K562 (cell line): ENCODE results near the gene SORCS1. TPM values are rescaled to one million over a fixed set of nuclear protein-coding genes. Genes with fewer than 3 reads are reported as not detected.

Source experiments
- ATAC-seq: fragments of 200-7000 bp; cut with Tn5 transposase; 3 replicates; pipeline ENCODE4 v1.9.1; 2020; ENCODE audit warnings: moderate library complexity
- BruUV-seq: library from RNA; stranded (reverse); fragments of 400-500 nt; replicated peaks from 2 replicates; lab custom pipeline; 2021; lab: Mats Ljungman, UMichigan
- CTCF ChIA-PET: fragments of 300-600 bp; formaldehyde crosslinking; extraction: SDS; loops from one replicate; lab custom pipeline; 2021; ENCODE audit warnings: low intra/inter-chr PET ratio; lab: Yijun Ruan, JAX
- POLR2A ChIA-PET: fragments of 300-600, 350-650 bp; sonication (Branson Sonifier 250); formaldehyde crosslinking; extraction: SDS; loops from one replicate; lab custom pipeline; 2021; ENCODE audit warnings: antibody characterized with exemption, inconsistent platforms; lab: Yijun Ruan, JAX
- DNase-seq, 4 experiments: peaks; one replicate each; pipeline versions ENCODE4 v3.0.0 to v3.0.0-alpha.2; 2011 to 2018; ENCODE audit warnings: low spot score in 3 of 4, mixed read lengths in 3 of 4; ENCODE audit errors: extremely low read depth in 1 of 4
- FAIRE-seq: peaks from 2 replicates; lab custom pipeline; 2011; peaks lifted over from hg19 to GRCh38; lab: Jason Lieb, UNC
- H2AFZ ChIP-seq: 2 replicates; pipeline ENCODE4 v1.6.0; 2011; ENCODE audit warnings: low read depth, low read length, control low read depth, inconsistent platforms
- H3K27ac ChIP-seq: fragments of 200-600 bp; 3 replicates; pipeline ENCODE4 v1.8.0; 2011; ENCODE audit warnings: low read depth, mild to moderate bottlenecking, control low read depth, inconsistent platforms, low read length, moderate library complexity, mixed read lengths; ENCODE audit errors: extremely low read depth
- H3K27me3 ChIP-seq, 2 experiments: fragments of 300-600 bp in 1 of 2; 2 replicates in 1 of 2; 3 replicates in 1 of 2; pipeline versions ENCODE4 v1.6.0 to v1.8.0; 2011; ENCODE audit warnings: inconsistent platforms in 2 of 2, low read length in 2 of 2, mild to moderate bottlenecking in 1 of 2, mixed read lengths in 1 of 2, moderate library complexity in 1 of 2; ENCODE audit not compliant: control insufficient read depth in 2 of 2, insufficient read depth in 2 of 2
- H3K36me3 ChIP-seq: fragments of 300-600 bp; 3 replicates; pipeline ENCODE4 v1.8.0; 2011; ENCODE audit warnings: mild to moderate bottlenecking, low read length, inconsistent platforms; ENCODE audit not compliant: control insufficient read depth, insufficient read depth
- H3K4me1 ChIP-seq, 2 experiments: fragments of 200-600 bp in 1 of 2; replicated peaks in 1 of 2; 2 replicates in 1 of 2; 3 replicates in 1 of 2; pipeline versions ENCODE4 v1.5.1 to v1.8.0; 2011; ENCODE audit warnings: inconsistent platforms in 2 of 2, low read length in 2 of 2, mild to moderate bottlenecking in 1 of 2, mixed read lengths in 1 of 2, moderate library complexity in 1 of 2; ENCODE audit not compliant: control insufficient read depth in 2 of 2, insufficient read depth in 2 of 2
- H3K4me2 ChIP-seq: 2 replicates; pipeline ENCODE4 v1.6.1; 2011; ENCODE audit warnings: low read length, control low read depth, inconsistent platforms, mixed read lengths; ENCODE audit not compliant: insufficient read depth
- H3K4me3 ChIP-seq: fragments of 200-600 bp; sonication (generic), shearing (Covaris generic); 2 replicates; pipeline ENCODE4 v1.5.1; 2016; ENCODE audit warnings: control low read depth, inconsistent platforms
- H3K79me2 ChIP-seq: fragments of 200-600 bp; 3 replicates; pipeline ENCODE4 v1.8.0; 2011; ENCODE audit warnings: low read length, inconsistent platforms; ENCODE audit not compliant: control insufficient read depth, insufficient read depth
- H3K9ac ChIP-seq, 2 experiments: 2 replicates each; pipeline versions ENCODE4 v1.6.0 to v1.6.1; 2011; ENCODE audit warnings: low read depth in 2 of 2, low read length in 2 of 2, control low read depth in 1 of 2, inconsistent platforms in 1 of 2, mild to moderate bottlenecking in 1 of 2, mixed read lengths in 1 of 2; ENCODE audit not compliant: insufficient read depth in 1 of 2
- H3K9me1 ChIP-seq: one replicate; pipeline ENCODE4 v1.6.0; 2011; ENCODE audit warnings: inconsistent platforms, mild to moderate bottlenecking, low read length, moderate library complexity; ENCODE audit not compliant: control insufficient read depth, insufficient read depth
- H3K9me3 ChIP-seq: replicated peaks from 2 replicates; pipeline ENCODE4 v1.5.1; 2011; ENCODE audit warnings: low read depth, low read length, inconsistent platforms; ENCODE audit not compliant: control insufficient read depth, insufficient read depth
- H4K20me1 ChIP-seq: replicated peaks from 2 replicates; pipeline ENCODE4 v1.6.1; 2011; ENCODE audit warnings: low read length, inconsistent platforms, mixed read lengths; ENCODE audit not compliant: control insufficient read depth, insufficient read depth
- ASH1L ChIP-seq: fragments of 450-650 bp; IDR thresholded peaks from 2 replicates; pipeline ENCODE4 v1.6.1; 2018; ENCODE audit warnings: borderline replicate concordance, mild to moderate bottlenecking, low read depth; ENCODE audit not compliant: partially characterized antibody
- KLF10 ChIP-seq: fragments of 250-450 bp; sonication (Bioruptor Pico); IDR thresholded peaks from 2 replicates; pipeline ENCODE4 v1.6.1; 2021; ENCODE audit warnings: matching md5 sums
- NR2C2 ChIP-seq, 2 experiments: fragments of 200-800 bp in 1 of 2; sonication (Bioruptor generic) in 1 of 2; sonication (generic) in 1 of 2; formaldehyde crosslinking in 1 of 2; IDR thresholded peaks; 2 replicates each; pipeline versions ENCODE4 v1.6.1 to v1.8.0; 2016 to 2022; ENCODE audit warnings: mild to moderate bottlenecking in 1 of 2, missing compliant biosample characterization in 1 of 2, missing genetic modification characterization in 1 of 2, missing genetic modification reagents in 1 of 2
- SLC30A9 ChIP-seq: fragments of 250-450 bp; sonication (Bioruptor Pico); IDR thresholded peaks from 2 replicates; pipeline ENCODE4 v1.8.0; 2022; ENCODE audit warnings: mild to moderate bottlenecking, moderate library complexity
- TCF3 ChIP-seq: sonication (generic); formaldehyde crosslinking; IDR thresholded peaks from 2 replicates; pipeline ENCODE4 v1.4.0; 2020; ENCODE audit warnings: mild to moderate bottlenecking, missing genetic modification reagents
- WGBS: fragments of 100-300 bp; shearing (Covaris generic); methylation state at CpG from one replicate; pipeline ENCODE4 v1.1.6; 2016; ENCODE audit warnings: low coverage, mixed read lengths; ENCODE audit not compliant: insufficient coverage; ENCODE audit errors: missing lambda C conversion rate; 5-methylcytosine and 5-hydroxymethylcytosine counted together
- in situ Hi-C: fragments of 300-500 bp; cut with MboI; formaldehyde crosslinking; loops from 4 replicates; pipeline ENCODE4 v1.15.0; 2018; ENCODE audit warnings: inconsistent platforms, mixed read lengths
- intact Hi-C: fragments of 100-400 bp; cut with micrococcal nuclease; formaldehyde crosslinking; loops from 2 replicates; pipeline ENCODE4 v1.14.2; 2022
- polyA plus RNA-seq, 8 experiments: library from polyadenylated mRNA; depleted of rRNA in 4 of 8; stranded (reverse) in 5 of 8; unstranded in 3 of 8; fragments of >200 nt; fragmentation: Nextera tagmentation in 2 of 8; fragmentation: Illumina TruSeq in 1 of 8; extraction: Ambion mirVana in 2 of 8; extraction: Trizol in 1 of 8; gene quantifications; 2 replicates each; pipeline versions ENCODE4 v1.2.1 to v1.2.3, GENCODE V29; 2011 to 2014; ENCODE audit warnings: inconsistent platforms in 1 of 8, missing spikeins in 1 of 8
- total RNA-seq, 7 experiments: library from RNA; depleted of rRNA in 6 of 7; stranded (reverse); fragments of >200 nt in 6 of 7; fragmentation: Illumina TruSeq in 2 of 7; extraction: Trizol in 2 of 7; gene quantifications; 2 replicates each; pipeline versions ENCODE4 v1.2.1 to v1.2.3, GENCODE V29; 2011 to 2021; ENCODE audit warnings: low replicate concordance in 1 of 7
- TF ChIP-seq, protein P1 (sequence below): fragments of 450-650 bp; IDR thresholded peaks from 2 replicates; pipeline ENCODE4 v1.6.1; 2014; ENCODE audit warnings: low read depth, mild to moderate bottlenecking, moderate library complexity, borderline replicate concordance
- TF ChIP-seq, protein P2 (sequence below), 3 experiments: IDR thresholded peaks in 2 of 3; conservative IDR thresholded peaks in 1 of 3; 2 replicates each; pipeline ENCODE4 v1.5.1; 2011 to 2012; ENCODE audit warnings: low read length in 3 of 3, mild to moderate bottlenecking in 3 of 3, control low read depth in 2 of 3, improper control_type of control experiment in 1 of 3, inconsistent platforms in 1 of 3, low read depth in 1 of 3, mixed read lengths in 1 of 3, moderate library complexity in 1 of 3; ENCODE audit not compliant: insufficient read depth in 2 of 3
- TF ChIP-seq, protein P3 (sequence below): fragments of 450-650 bp; conservative IDR thresholded peaks from 2 replicates; pipeline ENCODE4 v1.6.1; 2016; ENCODE audit warnings: missing genetic modification characterization, low read depth, mild to moderate bottlenecking, missing compliant biosample characterization, moderate library complexity

SORCS1 gene
- total and polyA plus RNA-seq, 9 of the 15 experiments (the other 6 are each of a cell fraction or from before 2014, with no cell fraction given) = 1.5 to 3.9 (median 2.7) TPM

DNA sequence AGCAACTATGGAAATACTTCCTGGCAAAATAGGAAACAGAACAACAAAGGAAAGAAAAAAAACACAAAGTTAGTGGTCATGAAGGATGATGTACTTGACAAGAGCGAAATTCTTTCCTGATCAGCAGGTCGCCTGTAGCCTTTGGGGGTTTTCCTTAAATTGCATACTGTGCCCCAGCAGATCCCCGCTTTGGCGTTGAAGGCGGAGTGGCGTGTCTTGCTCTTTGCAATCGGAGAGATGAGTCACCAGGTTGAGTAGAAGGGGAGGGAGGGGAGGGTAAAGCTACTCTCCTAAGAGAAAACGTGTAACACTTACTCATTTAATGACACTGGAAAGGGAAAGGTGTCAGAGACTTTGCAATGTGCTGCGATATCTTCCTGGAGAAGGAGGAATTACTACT lies 587.2 kb downstream of the SORCS1 start (continued):
- TF ChIP-seq, protein P1, sequence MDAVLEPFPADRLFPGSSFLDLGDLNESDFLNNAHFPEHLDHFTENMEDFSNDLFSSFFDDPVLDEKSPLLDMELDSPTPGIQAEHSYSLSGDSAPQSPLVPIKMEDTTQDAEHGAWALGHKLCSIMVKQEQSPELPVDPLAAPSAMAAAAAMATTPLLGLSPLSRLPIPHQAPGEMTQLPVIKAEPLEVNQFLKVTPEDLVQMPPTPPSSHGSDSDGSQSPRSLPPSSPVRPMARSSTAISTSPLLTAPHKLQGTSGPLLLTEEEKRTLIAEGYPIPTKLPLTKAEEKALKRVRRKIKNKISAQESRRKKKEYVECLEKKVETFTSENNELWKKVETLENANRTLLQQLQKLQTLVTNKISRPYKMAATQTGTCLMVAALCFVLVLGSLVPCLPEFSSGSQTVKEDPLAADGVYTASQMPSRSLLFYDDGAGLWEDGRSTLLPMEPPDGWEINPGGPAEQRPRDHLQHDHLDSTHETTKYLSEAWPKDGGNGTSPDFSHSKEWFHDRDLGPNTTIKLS = no peak
- TF ChIP-seq TCF3 (CRISPR knock-in tag) (no peak), KLF10 (no peak), SLC30A9 (CRISPR knock-in tag) (no peak)
- TF ChIP-seq, protein P2, sequence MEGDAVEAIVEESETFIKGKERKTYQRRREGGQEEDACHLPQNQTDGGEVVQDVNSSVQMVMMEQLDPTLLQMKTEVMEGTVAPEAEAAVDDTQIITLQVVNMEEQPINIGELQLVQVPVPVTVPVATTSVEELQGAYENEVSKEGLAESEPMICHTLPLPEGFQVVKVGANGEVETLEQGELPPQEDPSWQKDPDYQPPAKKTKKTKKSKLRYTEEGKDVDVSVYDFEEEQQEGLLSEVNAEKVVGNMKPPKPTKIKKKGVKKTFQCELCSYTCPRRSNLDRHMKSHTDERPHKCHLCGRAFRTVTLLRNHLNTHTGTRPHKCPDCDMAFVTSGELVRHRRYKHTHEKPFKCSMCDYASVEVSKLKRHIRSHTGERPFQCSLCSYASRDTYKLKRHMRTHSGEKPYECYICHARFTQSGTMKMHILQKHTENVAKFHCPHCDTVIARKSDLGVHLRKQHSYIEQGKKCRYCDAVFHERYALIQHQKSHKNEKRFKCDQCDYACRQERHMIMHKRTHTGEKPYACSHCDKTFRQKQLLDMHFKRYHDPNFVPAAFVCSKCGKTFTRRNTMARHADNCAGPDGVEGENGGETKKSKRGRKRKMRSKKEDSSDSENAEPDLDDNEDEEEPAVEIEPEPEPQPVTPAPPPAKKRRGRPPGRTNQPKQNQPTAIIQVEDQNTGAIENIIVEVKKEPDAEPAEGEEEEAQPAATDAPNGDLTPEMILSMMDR (IDR thresholded peaks at IDR 0.05 in 2 of 3, conservative IDR thresholded peaks at IDR 0.05 in 1 of 3; ENCODE audit: insufficient read depth in 2 of 3, low read depth in 1 of 3, low read length in 3 of 3) = no peak

DNA sequence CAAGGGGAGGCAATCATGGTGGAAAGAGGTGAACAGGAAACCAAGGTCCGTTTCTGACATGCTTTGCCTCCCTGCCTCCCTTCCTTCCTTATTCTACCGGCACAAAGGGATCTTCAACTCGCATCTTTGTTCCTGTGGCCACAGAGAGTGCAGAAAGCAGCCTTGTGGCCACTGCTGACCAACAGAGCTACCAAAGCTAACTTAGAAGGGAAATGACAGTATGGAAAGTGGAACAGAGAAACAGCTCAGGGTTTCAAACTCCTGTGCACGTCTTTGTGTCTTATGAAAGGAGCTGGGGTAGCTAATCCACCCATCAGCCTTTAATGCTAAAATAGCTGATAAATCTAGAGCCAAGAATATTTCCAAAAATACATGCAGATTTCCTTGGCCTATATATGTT lies 588.0 kb downstream of the SORCS1 start:
- H3K4me1 ChIP-seq = no peaks in the 10 kb centered on the region
- H3K27me3 ChIP-seq = no peaks in the 10 kb centered on the region
- no peak overlapping the region for H3K9ac ChIP-seq
- POLR2A ChIA-PET = interaction anchor here (1.0 kb wide), 1 partner anchor 13 kb away, joined by 3 read pairs; no protein-coding TSS in a partner anchor
- TF ChIP-seq NR2C2 (CRISPR knock-in tag; IDR thresholded peaks at IDR 0.05) (no peak), NR2C2 (tag; IDR thresholded peaks at IDR 0.05) (no peak), ASH1L (no peak)
- TF ChIP-seq, protein P3, sequence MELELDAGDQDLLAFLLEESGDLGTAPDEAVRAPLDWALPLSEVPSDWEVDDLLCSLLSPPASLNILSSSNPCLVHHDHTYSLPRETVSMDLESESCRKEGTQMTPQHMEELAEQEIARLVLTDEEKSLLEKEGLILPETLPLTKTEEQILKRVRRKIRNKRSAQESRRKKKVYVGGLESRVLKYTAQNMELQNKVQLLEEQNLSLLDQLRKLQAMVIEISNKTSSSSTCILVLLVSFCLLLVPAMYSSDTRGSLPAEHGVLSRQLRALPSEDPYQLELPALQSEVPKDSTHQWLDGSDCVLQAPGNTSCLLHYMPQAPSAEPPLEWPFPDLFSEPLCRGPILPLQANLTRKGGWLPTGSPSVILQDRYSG = no peak
- TF ChIP-seq, all 486 proteins: peak for 0
- CTCF ChIA-PET = no interaction called here
- Histone ChIP-seq H3K9me3 (no peaks in the 10 kb centered on the region), H4K20me1 (no peaks in the 10 kb centered on the region), H3K4me3 (no peak overlapping the region), H2AFZ (no peak overlapping the region), H3K4me2 (no peak overlapping the region), H3K36me3 (no peaks in the 10 kb centered on the region), H3K9me1 (no peaks in the 10 kb centered on the region), H3K79me2 (no peaks in the 10 kb centered on the region), H3K27ac (no peak overlapping the region)
- DNase-seq (no peak), FAIRE-seq (no peak), ATAC-seq (no peak)
- in situ Hi-C loops (no loop called here), intact Hi-C loops (no loop called here)
- 2% methylated on average over 4 of the region's 4 CpGs for WGBS
- BruUV-seq = no TSS peak
